Choroid plexus epithelial cell (primary cell): Measurements from ENCODE around the gene POU2F2.
"Not testable (repeated sequence)": the region's sequence is repeated elsewhere in the genome, so short reads cannot be mapped to it uniquely, and the experiment has no call there.

Source experiments
- DNase-seq: peaks from one replicate; pipeline ENCODE4 v3.0.0-alpha.2; 2010; ENCODE audit warnings: low read depth
- H3K4me3 ChIP-seq: 2 replicates; pipeline ENCODE4 v1.5.1; 2011; ENCODE audit warnings: low read depth, mild to moderate bottlenecking, control low read depth, low read length, moderate library complexity
- CTCF ChIP-seq: conservative IDR thresholded peaks from 2 replicates; pipeline ENCODE4 v1.5.1; 2011; ENCODE audit warnings: low read depth, mild to moderate bottlenecking, control low read depth, inconsistent platforms, low read length, moderate library complexity

Gene POU2F2

GRCh38 chr19:42105368-42105767, 26.9 kb downstream of the POU2F2 start:
- no peak overlapping the region for H3K4me3 ChIP-seq
- DNase-seq = no peak
- TF ChIP-seq CTCF = no peak

GRCh38 chr19:42102877-42103276, 29.4 kb downstream of the POU2F2 start:
- no peak for DNase-seq
- TF ChIP-seq CTCF = no peak
- no peak overlapping the region for H3K4me3 ChIP-seq

- H3K4me3 ChIP-seq, DNase-seq: not testable (repeated sequence)
Measured at GRCh38 chr19:42100241-42100640, 32.0 kb downstream of the POU2F2 start.

GRCh38 chr19:42099336-42099925, 32.8 kb downstream of the POU2F2 start:
- DNase-seq = no peak
- no peak overlapping the region for H3K4me3 ChIP-seq
- no peak for TF ChIP-seq CTCF

- DNase-seq = no peak
- H3K4me3 ChIP-seq = no peak overlapping the region
- TF ChIP-seq CTCF = no peak
Measured at GRCh38 chr19:42098781-42099180, 33.5 kb downstream of the POU2F2 start.

GRCh38 chr19:42097461-42097860, 34.8 kb downstream of the POU2F2 start:
- TF ChIP-seq CTCF = no peak
- DNase-seq = no peak
- no peak overlapping the region for H3K4me3 ChIP-seq

GRCh38 chr19:42096255-42096837, 35.9 kb downstream of the POU2F2 start:
- no peak for DNase-seq
- no peak overlapping the region for H3K4me3 ChIP-seq
- no peak for TF ChIP-seq CTCF
